ENCODE data around the gene GPC6.

GPC6 gene

GRCh38 chr13:93806861-93807260 is 580.3 kb downstream of the GPC6 start:
- TF ChIP-seq CTCF (IDR thresholded peaks at IDR 0.05; ENCODE audit: low read depth, low read length), result no peak
- DNase-seq (ENCODE audit: extremely low read depth, low read depth), result no peak

GRCh38 chr13:93810264-93810663 is 583.7 kb downstream of the GPC6 start:
- no peak for TF ChIP-seq CTCF (IDR thresholded peaks at IDR 0.05; ENCODE audit: low read depth, low read length)
- DNase-seq (ENCODE audit: extremely low read depth, low read depth), result no peak

GRCh38 chr13:93811071-93811737 is 584.6 kb downstream of the GPC6 start:
- no peak for DNase-seq (ENCODE audit: extremely low read depth, low read depth)
- TF ChIP-seq CTCF (IDR thresholded peaks at IDR 0.05; ENCODE audit: low read depth, low read length), result no peak

- no peak for DNase-seq (ENCODE audit: extremely low read depth, low read depth)
- TF ChIP-seq CTCF (IDR thresholded peaks at IDR 0.05; ENCODE audit: low read depth, low read length), result no peak
Measured at GRCh38 chr13:93811738-93812112, 585.1 kb downstream of the GPC6 start.

- no peak for DNase-seq (ENCODE audit: extremely low read depth, low read depth)
Measured at GRCh38 chr13:93814658-93815057, 588.1 kb downstream of the GPC6 start.

GRCh38 chr13:93818345-93818744 is 591.7 kb downstream of the GPC6 start:
- TF ChIP-seq CTCF (IDR thresholded peaks at IDR 0.05; ENCODE audit: low read depth, low read length), result no peak
- DNase-seq (ENCODE audit: extremely low read depth, low read depth), result no peak

More at GRCh38 chr13:93814658-93815057, 588.1 kb downstream of the GPC6 start:
- TF ChIP-seq CTCF (IDR thresholded peaks at IDR 0.05; ENCODE audit: low read depth, low read length), result no peak

- no peak for TF ChIP-seq CTCF (IDR thresholded peaks at IDR 0.05; ENCODE audit: low read depth, low read length)
- DNase-seq (ENCODE audit: extremely low read depth, low read depth), result no peak
Measured at GRCh38 chr13:93819331-93819890, 592.8 kb downstream of the GPC6 start.

All from AG09319 (cell line).